HFFc6 (cell line): ENCODE data around the gene SLAMF7. TPM values are rescaled to one million over a fixed set of nuclear protein-coding genes. Genes with fewer than 3 reads are reported as not detected.

Source experiments
- DNase-seq: peaks from one replicate; pipeline ENCODE4 v3.0.0-alpha.2; 2018
- H3K27ac Mint-ChIP-seq: 2 replicates; pipeline ENCODE4 v1.8.0; 2020; ENCODE audit warnings: mild to moderate bottlenecking, mixed read lengths
- H3K27me3 Mint-ChIP-seq: 2 replicates; pipeline ENCODE4 v1.8.0; 2021; ENCODE audit warnings: mild to moderate bottlenecking, moderate library complexity, mixed read lengths; ENCODE audit not compliant: insufficient read depth
- H3K36me3 Mint-ChIP-seq: 2 replicates; pipeline ENCODE4 v1.8.0; 2021; ENCODE audit warnings: low read depth, mixed read lengths
- H3K4me1 Mint-ChIP-seq: 2 replicates; pipeline ENCODE4 v1.8.0; 2020; ENCODE audit warnings: low read depth, mixed read lengths
- H3K4me3 Mint-ChIP-seq: 2 replicates; pipeline ENCODE4 v1.8.0; 2020; ENCODE audit warnings: mild to moderate bottlenecking, moderate library complexity, mixed read lengths
- H3K9me3 Mint-ChIP-seq: 2 replicates; pipeline ENCODE4 v1.8.0; 2020; ENCODE audit warnings: mild to moderate bottlenecking, mixed read lengths
- total RNA-seq, 6 experiments: library from RNA; stranded (reverse); fragmentation: NEBNext Ultra II Directional; extraction: Animal tissue kit (Norgen Biotek cat#: 25700); gene quantifications; 2 replicates in 1 of 6; 3 replicates in 5 of 6; pipeline ENCODE4 v1.2.3, GENCODE V29; 2021
- TF ChIP-seq, protein P1 (sequence below): fragments of 200-600 bp; sonication (generic); IDR thresholded peaks from 2 replicates; pipeline ENCODE4 v1.5.0; 2021; ENCODE audit warnings: antibody characterized with exemption, mild to moderate bottlenecking

The SLAMF7 gene
- total RNA-seq, 6 experiments from 2014 or later: not detected

DNA sequence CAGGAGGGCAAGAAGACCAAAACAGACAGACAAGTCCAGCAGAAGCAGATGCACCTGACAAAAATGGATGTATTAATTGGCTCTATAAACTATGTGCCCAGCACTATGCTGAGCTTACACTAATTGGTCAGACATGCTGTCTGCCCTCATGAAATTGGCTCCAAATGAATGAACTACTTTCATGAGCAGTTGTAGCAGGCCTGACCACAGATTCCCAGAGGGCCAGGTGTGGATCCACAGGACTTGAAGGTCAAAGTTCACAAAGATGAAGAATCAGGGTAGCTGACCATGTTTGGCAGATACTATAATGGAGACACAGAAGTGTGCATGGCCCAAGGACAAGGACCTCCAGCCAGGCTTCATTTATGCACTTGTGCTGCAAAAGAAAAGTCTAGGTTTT, 14.5 kb downstream of the SLAMF7 start:
- H3K4me3 Mint-ChIP-seq: no peak overlapping the region
- no peak overlapping the region for H3K27ac Mint-ChIP-seq
- H3K27me3 Mint-ChIP-seq: peaks cover 7% of the 10 kb centered on the region
- no peaks in the 10 kb centered on the region for H3K9me3 Mint-ChIP-seq
- TF ChIP-seq, protein P1, sequence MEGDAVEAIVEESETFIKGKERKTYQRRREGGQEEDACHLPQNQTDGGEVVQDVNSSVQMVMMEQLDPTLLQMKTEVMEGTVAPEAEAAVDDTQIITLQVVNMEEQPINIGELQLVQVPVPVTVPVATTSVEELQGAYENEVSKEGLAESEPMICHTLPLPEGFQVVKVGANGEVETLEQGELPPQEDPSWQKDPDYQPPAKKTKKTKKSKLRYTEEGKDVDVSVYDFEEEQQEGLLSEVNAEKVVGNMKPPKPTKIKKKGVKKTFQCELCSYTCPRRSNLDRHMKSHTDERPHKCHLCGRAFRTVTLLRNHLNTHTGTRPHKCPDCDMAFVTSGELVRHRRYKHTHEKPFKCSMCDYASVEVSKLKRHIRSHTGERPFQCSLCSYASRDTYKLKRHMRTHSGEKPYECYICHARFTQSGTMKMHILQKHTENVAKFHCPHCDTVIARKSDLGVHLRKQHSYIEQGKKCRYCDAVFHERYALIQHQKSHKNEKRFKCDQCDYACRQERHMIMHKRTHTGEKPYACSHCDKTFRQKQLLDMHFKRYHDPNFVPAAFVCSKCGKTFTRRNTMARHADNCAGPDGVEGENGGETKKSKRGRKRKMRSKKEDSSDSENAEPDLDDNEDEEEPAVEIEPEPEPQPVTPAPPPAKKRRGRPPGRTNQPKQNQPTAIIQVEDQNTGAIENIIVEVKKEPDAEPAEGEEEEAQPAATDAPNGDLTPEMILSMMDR: no peak
- peaks cover 6% of the 10 kb centered on the region for H3K4me1 Mint-ChIP-seq
- DNase-seq: no peak
- no peaks in the 10 kb centered on the region for H3K36me3 Mint-ChIP-seq

DNA sequence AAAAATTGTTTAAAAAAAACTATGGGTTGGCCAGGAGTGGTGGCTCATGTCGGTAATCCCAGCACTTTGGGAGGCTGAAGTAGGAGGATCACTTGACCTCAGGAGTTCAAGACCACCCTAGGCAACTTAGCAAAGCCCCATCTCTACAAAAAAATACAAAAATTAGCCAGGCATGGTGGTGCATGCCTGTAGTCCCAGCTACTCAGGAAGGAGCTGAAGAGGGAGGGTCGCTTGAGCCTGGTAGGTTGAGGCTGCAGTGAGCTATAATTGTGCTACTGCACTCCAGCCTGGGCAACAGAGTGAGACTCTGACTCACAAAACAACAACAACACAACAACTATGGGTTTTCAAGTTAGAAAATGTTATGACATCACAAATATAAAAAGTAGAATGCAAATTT, 16.4 kb downstream of the SLAMF7 start:
- no peak for DNase-seq

DNA sequence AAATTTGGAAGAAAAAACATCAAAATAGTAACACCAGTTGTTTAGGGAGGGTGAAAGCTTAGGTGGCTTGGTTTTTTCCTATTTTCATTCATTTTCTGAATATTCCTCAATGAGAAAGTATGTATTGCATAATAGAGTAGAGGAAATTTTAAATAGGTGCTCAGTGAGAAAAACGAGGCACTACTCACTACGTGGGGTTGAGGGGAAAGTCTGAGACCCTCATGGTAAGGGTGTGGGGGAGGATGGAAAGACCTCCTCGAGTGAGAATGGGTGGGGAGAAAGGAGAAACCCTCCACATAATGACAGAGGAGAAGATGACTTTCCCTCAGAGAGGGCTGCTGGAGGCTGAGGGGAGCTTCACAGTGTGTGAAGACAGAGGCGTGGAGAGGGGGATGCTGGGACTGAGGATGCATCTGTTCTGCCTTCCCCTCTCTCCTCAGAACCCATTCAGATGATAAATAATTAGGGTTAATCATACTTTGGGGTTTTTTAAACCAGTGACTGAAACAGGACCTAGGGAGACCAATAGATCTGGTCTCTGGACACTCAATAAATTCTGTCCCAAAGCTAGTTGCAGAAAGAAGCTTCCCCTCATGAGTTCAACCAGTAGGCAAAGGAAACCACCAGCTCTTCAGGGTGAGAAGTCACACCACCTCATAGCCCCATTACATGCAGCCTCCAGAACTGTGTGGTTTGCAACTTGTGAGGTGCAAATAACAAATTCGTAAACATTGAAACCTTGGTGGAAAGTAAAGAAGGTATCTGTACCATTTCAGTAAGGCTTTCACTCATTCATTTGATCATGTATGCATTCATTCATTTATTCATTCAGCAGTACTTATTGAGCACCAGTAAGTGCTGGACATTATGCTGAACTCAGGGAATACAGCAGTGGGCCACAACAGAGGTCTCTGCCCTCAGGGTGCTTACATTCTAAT, 17.1 kb downstream of the SLAMF7 start:
- no peak overlapping the region for H3K27ac Mint-ChIP-seq
- no peak for DNase-seq
- no peaks in the 10 kb centered on the region for H3K4me1 Mint-ChIP-seq
- H3K4me3 Mint-ChIP-seq: no peak overlapping the region
- no peaks in the 10 kb centered on the region for H3K9me3 Mint-ChIP-seq
- peaks cover 2% of the 10 kb centered on the region; the same call in 1 of the 2 replicates for H3K27me3 Mint-ChIP-seq
- no peaks in the 10 kb centered on the region for H3K36me3 Mint-ChIP-seq
- TF ChIP-seq, protein P1: no peak

More for the DNA sequence above, 16.4 kb downstream of the SLAMF7 start:
- H3K9me3 Mint-ChIP-seq: no peaks in the 10 kb centered on the region
- H3K36me3 Mint-ChIP-seq: no peaks in the 10 kb centered on the region
- H3K4me3 Mint-ChIP-seq: no peak overlapping the region
- H3K27me3 Mint-ChIP-seq: peaks cover 6% of the 10 kb centered on the region
- no peaks in the 10 kb centered on the region for H3K4me1 Mint-ChIP-seq
- TF ChIP-seq, protein P1: no peak
- H3K27ac Mint-ChIP-seq: no peak overlapping the region

DNA sequence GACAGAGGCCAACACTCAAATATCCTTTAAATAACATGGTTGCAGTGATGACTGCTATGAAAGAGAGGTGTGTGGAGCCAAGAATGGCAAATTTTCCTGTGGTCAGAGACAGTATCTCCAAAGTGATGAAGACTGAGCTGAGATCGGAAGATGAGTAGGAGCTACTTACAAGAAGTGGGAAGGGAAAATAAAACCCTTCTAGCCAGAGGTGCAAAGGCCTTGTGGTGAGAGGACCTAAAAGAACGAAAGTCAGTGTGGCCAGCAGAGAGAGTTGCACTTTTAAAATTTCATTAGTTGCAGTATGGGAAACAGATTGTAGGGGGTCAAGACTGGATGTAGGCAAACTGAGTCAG, 17.8 kb downstream of the SLAMF7 start:
- Mint-ChIP-seq H3K9me3 (no peaks in the 10 kb centered on the region), H3K4me1 (no peaks in the 10 kb centered on the region), H3K36me3 (no peaks in the 10 kb centered on the region), H3K4me3 (no peak overlapping the region), H3K27me3 (peaks cover 2% of the 10 kb centered on the region; the same call in 1 of the 2 replicates), H3K27ac (no peak overlapping the region)
- no peak for DNase-seq
- TF ChIP-seq, protein P1: no peak

DNA sequence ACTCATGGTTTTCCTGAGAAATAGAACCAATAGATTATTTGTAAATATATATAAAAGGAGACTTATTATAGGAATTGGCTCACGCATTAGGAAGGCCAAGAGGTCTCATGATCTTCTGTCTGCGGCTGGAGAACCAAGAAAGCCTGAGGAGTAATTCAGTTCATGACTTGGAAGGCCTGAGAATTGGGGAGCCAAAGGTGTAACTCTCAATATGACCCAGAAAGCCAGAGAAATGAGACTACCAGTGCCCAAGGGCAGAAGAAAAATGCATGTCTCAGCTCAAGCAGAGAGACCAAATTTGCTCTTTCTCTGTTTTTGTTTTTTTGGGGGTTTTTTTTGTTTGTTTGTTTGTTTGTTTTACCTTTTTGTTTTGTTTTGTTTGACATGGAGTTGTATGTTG, 19.5 kb downstream of the SLAMF7 start:
- Mint-ChIP-seq H3K27ac (no peak overlapping the region), H3K36me3 (no peaks in the 10 kb centered on the region), H3K4me1 (no peaks in the 10 kb centered on the region), H3K4me3 (no peak overlapping the region), H3K9me3 (no peaks in the 10 kb centered on the region), H3K27me3 (peaks cover 2% of the 10 kb centered on the region)
- no peak for DNase-seq
- TF ChIP-seq, protein P1: no peak
